AG20443 (cell line): ENCODE data around the gene GPS2.
"Not testable (repeated sequence)": the region's sequence is repeated elsewhere in the genome, so short reads cannot be mapped to it uniquely, and the experiment has no call there.

Experiments used
- DNase-seq: peaks from one replicate; pipeline ENCODE4 v3.0.0; 2012; ENCODE audit warnings: low spot score, mixed read lengths

Gene GPS2

DNA sequence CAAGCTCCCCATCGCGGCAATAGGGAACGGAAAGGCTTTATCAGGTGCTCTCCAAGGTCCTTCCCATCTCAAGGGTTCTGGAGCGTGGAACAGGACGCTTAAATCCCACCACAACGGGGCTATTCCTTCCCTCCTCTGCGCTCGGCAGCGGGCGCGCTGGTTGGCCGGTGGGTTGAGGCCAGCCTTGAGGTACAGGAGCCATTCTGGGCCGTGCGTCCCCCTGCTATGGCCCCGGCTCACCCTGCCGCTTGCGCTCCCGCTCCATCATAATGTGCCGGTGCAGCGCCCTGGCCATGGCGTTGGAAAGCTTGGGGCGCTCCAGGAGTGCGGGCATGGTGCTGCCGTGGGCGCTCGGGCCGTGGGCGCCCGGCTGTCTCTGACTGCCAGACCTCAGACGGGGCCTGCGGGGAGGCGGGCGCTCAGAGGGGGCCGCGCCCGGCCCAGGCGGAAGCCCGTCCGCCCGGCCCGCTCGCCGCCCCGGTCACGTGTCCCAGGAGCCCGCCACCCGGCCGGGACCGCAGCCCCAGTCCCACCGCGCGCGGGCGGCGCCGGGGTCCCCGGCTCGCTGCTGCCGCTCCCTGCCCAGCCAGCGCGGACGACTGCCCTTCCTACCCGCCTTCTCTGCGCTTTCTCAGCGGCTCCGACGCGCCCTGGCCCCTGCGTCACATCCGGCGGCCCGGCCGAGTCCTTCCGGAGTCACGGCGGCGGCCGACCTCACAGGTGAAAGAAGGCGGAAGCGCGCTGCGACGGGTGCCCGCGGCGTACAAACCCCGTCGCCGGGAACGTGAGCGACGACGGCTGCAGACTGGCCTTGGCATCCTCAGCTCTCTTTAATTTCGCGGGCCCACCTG is at the start of gene GPS2:
Gene GPS2, minus strand, starts transcription at position 642 of the 851 bp plus-strand sequence. Its CDS starts 308 bp downstream, at position 334.
- DNase-seq = peak; percentile 93

- DNase-seq = no peak
These were observed 48.2 kb upstream of the GPS2 start for GRCh38 chr17:7363311-7363710.

GRCh38 chr17:7361906-7362305 is 46.7 kb upstream of the GPS2 start:
- DNase-seq = no peak

DNA sequence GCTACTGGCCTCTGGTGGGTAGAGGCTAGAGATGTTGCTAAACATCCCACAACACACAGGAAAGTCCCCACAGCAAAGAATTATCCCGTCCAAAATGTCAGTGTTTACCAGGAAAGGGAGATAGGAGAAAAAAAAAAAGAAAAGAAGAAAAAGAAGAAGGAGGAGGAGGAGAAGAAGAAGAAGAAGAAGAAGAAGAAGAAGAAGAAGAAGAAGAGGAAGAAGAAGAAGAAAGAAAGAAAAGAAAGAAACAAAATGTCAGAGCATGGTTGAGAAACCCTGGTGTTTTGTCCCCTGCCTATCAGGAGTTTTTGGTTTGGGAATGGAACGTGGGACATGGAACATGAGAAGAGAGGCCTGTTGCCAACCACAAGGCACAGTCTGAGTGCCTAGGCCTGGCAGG is 42.2 kb upstream of the GPS2 start:
- DNase-seq = no peak

DNA sequence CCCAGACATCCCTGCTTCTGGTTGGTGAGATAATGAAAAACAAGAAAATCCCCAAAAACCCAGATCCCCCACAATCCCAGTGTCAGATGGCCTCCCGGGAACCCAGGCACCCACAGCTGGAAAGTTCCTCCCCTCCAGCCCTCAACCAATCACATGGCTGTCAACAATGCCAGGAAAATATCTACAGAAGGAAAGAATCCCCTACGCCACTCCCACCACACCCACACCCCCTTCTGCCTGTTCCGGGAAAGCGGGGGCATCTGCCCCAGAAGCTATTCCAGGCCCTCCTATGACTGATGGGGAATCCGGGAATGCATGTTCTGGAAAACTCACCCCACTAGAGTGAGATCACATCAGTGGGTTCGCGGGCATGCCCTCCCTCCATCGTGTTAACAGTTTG is 41.6 kb upstream of the GPS2 start:
- DNase-seq = no peak

DNA sequence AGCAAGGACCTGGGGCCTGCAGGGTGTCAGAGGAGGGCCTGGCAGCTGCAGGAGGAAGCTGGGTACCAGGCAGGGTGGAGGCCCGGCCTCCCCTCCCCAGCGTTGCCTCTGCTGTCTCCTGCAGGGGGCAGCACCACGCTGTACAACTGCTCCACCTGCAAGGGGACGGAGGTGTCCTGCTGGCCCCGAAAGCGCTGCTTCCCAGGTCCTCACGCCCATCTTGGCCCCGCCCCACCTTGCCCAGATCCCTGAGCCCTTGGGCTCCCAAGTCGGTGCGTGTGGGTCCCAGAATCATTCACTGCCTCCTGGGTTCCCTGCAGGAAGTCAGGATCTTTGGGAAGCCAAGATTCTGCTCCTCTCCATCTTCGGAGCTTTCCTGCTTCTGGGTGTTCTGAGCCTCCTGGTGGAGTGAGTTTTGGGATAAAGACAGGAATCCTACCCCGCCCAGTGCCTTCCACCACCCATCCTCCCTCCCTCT is 41.0 kb upstream of the GPS2 start:
- peak; percentile 83 for DNase-seq

- DNase-seq = no peak
These were observed 40.4 kb upstream of the GPS2 start for GRCh38 chr17:7355573-7355972.

GRCh38 chr17:7355053-7355452 is 39.9 kb upstream of the GPS2 start, which contains the start of gene TMEM95:
Gene TMEM95 (plus strand): TSS chr17:7355156. CDS start chr17:7355205, 49 bp downstream.
- DNase-seq = no peak

DNA sequence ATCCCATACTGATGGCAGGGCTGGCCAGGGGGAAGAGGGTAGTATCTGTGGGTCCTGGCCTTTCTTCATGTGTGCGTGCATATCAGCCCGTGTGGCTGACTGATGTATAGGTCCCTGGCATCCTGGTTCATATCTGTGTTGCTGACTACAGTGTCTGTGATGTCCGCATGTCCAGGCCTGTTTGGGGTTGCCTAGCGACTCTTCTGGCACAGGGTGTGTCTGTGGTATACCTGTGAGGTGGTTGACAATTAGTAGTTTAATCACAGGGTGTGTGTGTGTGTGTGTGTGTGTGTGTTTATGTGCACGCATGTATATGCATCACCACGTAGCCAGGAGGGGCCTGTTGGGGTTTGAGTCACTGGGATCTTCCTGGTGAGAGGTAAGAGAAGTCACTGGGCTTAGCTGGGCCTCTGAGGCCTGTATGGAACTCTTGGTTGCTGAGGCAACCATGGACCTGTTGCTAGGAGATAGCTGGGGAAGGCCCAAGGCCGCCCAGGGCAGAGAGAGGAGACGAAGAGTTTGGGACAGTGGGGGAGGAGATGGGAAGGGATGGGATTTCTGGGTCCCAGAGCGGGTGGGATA is 39.2 kb upstream of the GPS2 start:
- DNase-seq = no peak

GRCh38 chr17:7352910-7353635 is 37.9 kb upstream of the GPS2 start:
- no peak for DNase-seq

- DNase-seq = no peak
These were observed 37.3 kb upstream of the GPS2 start for GRCh38 chr17:7352503-7352889.

DNA sequence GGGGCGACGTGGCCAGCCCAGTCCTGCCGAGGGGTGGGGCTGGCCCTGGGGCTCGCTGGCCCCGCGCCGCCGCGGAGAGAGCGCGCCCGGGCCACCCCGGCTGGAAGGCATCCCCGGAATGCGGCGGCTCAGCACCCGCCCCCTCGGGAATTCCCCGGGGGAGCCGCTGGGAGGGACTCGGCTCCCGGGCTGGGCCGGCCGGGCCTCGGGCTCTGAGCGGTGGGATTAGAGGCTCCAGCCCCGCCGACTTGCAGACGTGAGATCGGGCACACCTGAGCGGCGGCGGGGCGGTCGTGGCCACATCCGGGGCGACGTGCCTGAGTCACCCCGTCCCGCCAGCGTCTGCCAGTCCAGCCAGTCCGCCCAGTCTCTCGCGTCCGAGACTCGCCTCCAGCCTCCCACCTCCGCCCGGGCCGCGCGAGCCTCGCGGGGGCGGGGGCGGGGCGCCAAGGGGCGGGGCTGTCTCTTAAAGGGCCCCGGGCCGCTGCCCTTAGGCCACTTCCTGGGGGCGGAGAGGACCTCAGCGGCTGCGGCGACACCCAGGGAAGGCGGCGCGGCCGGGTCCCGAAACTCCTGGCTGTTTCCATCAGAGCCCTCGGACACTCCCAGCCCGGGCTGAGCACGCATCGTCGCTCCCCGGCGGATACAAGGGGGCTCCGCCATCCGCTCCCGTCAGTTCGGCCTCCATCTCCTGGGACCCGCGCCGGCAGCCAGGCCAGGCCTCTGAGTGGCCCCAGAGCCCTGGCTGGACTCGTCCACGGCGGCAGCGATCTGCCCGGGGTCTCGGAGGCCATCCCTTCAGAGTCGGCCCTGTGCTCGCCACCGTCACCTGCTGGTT is 36.7 kb upstream of the GPS2 start, which contains the start of gene KCTD11:
Gene KCTD11, plus strand, starts transcription at position 498 of the 838 bp plus-strand sequence.
- peak; percentile 96 for DNase-seq

DNA sequence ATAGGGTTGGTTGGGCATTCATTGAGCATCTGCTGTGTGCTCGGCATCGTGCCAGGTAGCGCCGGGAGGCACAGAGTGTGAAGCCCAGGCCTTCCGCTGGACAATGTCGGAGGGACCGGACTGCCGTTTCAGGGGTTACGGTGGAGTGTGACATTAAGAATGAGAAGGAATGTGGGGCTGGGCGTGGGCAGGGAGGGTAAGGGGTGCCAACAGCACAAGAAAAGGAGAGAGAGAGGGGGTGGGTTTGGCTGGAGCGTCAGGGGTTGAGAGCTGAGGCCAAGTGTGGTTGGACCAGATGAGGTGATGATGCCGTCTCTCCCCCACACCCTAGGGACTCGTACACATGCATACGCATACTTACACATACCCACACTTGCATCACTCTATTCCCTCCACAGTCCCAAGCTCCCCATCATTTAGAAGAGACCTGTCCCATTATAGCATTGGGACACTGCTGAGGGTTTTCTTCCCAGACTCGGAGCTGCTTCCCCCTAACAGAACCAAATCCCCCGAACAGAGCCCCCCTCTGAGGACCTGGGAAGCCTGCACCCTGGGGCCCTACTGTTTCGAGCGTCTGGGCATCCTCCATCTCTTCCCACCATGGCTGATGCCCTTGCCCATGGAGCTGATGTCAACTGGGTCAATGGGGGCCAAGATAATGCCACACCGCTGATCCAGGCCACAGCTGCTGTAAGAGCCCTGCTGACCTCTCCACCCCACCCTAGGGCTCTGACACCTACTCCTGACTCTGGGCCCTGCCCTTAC is 33.5 kb upstream of the GPS2 start:
- DNase-seq = peak; percentile 59

- DNase-seq = no peak
These were observed 32.7 kb upstream of the GPS2 start for GRCh38 chr17:7347630-7348477.

GRCh38 chr17:7346761-7347614 is 31.8 kb upstream of the GPS2 start:
- DNase-seq = no peak

DNA sequence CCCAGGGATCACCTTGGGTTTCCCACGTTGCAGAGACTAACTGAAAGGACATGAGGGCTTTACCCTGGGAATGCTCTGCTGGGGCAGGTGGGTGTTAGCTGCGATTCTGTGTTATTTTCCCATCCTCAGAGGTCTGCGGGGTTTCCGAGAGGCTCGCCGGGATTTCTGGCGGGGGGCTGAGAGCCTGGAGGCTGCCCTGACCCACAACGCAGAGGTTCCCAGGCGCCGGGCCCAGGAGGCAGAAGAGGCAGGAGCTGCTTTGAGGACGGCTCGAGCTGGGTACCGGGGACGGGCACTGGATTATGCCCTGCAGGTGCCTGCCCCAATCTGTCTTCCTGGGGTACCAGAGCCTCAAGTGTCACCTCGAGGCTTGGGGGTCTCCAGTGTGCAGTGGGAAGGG is 28.1 kb upstream of the GPS2 start:
- no peak for DNase-seq

GRCh38 chr17:7341842-7342241 is 26.7 kb upstream of the GPS2 start:
- no peak for DNase-seq

DNA sequence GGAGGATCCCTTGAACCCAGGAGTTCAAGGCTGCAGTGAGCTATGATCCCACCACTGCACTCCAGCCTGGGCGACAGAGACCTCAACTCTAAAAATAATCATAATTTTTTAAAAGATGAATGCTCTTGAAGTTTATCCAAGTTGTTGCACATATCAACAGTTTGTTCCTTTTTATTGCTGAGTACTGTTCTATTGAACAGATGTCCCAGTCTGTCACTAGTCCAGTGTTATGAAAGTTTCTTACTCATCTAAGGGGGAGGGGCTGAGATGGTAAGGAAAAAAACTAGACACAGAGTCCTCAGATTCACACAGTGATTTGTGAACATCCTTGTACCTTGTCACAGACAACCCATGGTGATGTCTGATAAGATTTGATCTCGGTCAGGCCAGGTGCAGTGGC is 25.0 kb upstream of the GPS2 start:
- no peak for DNase-seq

DNA sequence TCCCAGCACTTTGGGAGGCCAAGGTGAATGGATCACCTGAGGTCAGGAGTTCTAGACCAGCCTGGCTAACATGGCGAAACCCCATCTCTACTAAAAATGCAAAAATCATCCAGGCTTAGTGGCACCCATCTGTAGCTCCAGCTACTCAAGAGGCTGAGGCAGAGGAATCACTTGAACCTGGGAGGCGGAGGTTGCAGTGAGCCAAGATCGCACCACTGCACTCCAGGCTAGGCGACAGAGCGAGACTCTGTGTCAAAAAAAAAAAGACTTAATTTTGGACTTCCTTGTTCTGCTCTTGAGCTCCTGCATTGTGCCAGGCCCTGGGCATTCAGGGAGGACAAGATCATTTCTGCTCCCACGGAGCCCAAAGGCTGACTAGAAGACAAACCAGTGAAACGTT is 22.4 kb upstream of the GPS2 start:
- not testable (repeated sequence) for DNase-seq
